ENCODE data around the gene PAX2.

Gene PAX2

DNA sequence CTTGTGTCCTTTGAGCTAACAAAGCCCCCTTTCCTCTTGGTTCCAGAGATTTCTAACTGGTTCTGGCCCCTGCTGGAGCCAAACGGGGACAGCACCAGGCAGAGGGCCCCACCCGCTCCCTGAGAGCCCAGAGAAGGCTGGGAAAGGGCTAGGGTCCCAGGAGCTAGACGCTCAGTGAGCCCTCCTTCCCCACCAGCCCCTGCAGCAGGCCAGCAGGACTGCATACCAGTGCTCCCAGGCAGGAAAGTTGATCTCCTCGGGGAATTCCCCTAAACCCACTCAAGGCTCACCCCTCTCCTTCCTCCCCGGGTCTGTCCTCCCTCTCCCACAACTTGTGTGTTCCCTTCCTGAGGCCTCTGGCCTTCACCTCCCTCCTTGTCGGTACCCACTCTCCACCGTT lies 47.7 kb downstream of the PAX2 start:
- no peak for DNase-seq

DNA sequence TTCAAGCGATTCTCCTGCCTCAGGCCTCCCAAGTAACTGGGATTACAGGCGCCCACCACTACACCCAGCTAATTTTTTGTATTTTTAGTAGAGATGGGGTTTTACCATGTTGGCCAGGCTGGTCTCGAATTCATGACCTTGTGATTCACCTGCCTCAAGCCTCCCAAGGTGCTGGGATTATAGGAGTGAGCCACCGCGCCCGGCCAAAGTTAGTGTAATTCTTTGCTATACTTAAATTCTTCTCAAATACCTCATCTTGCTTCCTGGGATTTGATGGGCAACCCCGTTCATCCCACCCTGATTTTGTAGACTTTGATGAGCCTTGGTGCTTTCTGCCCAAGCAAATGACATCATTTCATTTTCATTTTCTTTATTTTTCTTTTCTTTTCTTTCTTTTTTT lies 54.5 kb downstream of the PAX2 start:
- DNase-seq, result no peak

DNA sequence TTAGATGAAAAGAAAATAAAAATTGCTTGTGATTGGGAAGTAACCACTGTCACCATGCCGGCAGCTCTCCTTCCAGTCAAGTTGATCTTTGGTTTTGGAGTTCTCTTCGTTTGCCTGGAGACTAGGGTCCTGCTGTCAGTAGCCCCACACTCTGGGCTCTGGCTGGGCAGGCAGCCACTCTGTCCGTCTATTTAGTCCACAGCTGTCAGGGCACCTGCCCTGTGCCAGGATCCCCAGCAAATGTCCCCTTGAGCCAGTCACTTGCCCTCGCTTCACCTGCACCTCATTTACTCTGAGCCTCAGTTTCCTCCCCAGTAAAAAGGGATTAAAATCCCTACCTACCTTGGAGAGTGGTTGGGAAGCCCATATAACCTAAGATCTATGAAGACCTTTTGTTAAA lies 55.5 kb downstream of the PAX2 start:
- DNase-seq, result no peak

DNA sequence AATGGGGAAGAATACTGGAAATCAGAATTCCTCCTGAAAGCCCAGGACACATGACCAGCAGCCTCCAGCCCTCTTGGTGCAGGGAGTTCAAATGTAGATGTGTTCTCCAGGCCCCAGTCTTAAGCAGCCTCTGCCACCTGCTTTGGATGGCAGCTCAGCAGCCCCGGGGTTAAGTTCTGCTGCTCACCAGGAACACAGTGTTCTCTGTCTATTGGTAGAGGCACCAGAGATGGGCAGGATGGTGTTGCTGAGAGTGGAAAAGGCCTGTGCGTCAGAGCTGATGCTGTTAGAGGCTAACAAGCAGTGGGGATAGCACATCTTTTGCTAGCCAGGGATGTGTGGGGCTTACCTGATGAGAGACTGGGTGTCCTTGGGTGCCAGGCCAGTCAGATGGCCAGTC lies 56.8 kb downstream of the PAX2 start:
- DNase-seq, result no peak

DNA sequence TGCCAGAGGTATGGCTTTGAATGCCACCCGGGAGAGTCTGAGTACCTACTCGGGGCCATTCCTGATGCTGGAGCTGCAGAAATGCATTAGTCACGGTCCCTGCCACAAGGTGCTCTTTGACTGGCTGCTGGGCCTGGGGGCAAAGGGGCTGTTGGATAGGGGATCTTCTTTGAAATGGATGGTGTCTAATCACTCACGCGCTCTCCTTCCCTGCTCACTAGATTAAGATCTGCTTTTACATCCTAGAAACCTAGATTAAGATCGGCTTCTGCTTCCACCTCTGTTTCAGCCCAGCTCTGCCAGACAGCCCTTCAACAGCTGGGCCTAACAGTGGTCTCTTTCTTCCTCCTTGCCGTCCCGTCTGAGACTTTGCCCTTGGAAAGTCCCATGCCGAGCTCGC lies 57.2 kb downstream of the PAX2 start:
- DNase-seq, result no peak

DNA sequence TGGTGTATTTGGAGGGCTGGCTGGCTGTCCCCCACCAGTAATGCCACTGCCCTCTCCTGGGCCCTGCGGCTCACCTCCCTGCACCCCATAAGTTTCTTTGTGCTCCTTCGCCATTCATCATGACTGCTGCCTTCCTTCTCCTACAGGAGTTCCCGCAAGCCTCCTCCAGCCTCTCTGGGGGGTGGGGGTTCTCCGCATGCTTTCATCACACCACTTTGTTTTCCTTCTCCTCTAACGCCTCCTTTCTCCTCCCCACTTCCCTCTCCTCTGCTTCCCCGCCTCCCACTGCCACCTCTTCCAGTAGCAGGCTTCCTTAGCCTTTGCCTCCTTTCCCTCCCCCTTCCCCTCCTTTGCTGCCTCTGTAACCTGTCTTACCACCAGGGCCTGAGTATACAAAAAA lies 58.1 kb downstream of the PAX2 start:
- no peak for DNase-seq

DNA sequence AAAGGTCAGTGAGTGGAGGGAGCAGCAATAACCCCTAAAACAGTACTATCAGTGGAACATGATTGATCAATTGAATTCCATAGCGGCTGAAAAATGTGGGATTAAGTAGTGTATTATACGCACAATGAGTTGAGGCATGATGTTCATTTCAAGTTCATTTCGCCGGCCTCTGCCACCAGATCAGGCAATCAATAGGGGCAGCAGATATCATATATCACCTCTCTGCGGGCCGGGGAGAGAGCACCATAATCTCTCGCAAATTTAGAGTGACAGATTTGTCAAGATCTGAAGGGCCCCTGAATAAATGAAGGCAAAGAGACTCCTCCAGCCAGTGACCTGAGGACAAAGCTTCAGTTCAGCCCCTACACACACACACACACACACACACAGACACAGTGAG lies 58.5 kb downstream of the PAX2 start:
- no peak for DNase-seq

DNA sequence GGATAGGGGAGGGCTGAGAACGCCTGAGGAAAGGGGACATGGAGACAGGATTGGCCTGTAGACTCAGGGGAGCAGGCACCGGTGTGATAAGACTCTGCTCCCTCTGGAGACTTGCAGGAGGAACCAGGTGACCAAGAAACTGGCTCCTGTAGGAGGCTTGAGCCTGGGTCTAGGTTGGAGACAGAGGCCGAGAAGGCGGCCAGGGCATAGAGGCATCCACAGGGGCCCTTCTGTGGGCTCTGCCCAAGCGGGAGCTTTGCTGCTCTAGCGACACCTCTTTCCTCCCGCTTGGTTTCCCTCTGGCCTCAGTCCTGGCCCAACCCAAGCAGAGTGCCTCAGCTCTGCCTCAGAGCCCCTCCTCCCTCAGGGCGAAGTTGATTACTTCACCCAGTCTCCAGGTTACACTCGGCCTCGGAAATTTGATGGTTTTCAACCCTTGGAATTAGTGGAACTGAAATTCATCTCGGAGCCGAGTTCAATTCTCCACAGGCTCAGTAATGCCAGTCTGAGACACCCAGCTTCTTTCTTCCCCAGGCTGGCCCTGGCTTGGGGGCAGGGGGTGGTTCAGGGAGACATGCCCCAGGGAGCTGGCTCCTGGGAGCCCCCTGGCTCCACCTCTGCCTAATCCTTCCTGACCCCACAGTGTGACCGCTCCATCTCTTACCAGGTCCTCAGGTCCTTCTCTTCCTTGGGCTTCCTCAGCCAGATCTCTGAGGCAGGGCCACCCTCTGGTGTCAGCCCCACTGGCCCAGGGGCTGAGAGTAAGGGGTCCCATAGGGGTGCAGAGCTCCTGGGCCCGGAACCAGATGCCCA lies 60.4 kb downstream of the PAX2 start:
- no peak for DNase-seq

DNA sequence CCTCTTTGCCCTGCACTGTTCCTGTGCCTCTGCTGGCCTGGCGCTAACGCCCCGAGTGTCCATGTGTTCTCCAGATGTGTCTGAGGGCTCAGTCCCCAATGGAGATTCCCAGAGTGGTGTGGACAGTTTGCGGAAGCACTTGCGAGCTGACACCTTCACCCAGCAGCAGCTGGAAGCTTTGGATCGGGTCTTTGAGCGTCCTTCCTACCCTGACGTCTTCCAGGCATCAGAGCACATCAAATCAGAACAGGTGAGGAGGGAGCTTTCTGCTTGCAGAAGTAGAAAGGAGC lies 60.9 kb downstream of the PAX2 start:
- DNase-seq, result no peak

DNA sequence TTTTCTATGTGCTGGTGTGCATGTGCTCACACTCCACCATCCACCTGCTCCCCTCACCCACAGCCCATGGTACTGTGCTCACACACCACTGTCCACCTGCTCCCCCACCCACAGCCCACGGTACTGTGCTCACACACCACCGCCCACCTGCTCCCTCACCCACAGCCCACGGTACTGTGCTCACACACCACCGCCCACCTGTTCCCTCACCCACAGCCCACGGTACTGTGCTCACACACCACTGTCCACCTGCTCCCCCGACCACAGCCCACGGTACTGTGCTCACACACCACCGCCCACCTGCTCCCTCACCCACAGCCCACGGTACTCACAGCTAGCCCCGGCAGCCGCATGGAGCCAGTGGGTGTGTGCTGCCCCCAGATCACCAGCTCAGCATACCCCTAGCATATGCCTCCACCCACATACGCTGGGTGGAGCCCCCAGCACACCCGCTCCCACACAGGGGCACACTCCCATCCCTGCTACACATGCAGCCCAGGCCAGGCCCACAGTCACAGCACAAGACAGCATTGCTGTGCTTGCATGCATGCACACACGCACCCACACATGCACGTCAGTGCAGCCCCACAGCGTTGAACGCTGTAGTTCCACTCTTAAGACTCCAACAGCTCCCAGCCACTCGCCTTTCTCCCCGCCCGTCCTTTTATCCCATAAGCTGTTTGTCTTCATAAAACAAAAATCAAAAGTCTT lies 62.0 kb downstream of the PAX2 start:
- DNase-seq, result no peak

DNA sequence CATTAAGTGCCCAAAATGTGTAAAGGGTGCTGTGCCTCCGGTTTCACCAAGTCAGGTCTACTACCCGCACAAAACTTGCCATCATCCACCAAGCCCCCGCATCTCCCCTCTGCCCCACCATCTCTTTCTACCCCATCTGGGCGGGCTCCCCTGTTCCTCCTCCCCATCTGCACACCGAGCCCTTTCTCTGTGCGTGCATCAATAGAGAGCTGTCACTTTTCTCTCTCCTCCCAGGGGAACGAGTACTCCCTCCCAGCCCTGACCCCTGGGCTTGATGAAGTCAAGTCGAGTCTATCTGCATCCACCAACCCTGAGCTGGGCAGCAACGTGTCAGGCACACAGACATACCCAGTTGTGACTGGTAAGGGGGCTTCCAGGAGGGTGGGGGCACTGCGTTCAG lies 63.5 kb downstream of the PAX2 start:
- no peak for DNase-seq

DNA sequence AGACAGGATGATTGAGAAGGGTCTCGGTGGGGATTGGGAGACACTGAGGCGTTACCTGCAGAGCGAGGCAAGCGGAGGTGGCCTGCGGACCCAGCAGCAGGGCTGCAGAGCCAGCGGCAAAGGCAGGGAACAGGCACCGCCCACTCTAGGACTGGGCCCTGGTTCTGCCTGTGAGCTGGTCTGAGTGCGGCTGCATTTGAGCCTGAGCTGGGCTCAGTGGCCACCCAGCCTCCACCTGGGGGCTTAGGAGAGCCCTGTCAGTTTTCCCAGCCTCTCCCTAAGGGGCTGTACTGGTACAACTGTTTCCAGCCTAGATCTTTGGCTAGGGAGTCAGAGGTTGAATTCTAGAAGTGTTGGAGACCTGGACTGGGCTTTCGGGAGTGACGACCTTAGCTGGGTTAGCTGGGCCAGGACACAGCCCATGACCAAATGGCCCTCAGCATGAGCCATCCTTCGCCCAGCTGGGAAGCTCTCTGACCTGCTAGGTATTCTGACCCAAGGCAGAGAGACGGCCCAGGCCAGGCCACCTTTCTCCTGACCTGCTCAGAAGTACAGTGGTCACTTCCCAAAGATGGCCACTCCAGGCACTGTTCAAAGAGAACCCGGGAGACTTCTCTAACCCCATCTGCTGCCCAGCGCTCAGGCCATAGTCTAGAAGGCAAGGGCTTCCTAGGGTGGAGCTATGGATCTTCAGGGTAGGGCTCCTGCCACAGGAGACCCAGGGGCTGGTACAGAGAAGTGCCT lies 64.9 kb downstream of the PAX2 start:
- no peak for DNase-seq

DNA sequence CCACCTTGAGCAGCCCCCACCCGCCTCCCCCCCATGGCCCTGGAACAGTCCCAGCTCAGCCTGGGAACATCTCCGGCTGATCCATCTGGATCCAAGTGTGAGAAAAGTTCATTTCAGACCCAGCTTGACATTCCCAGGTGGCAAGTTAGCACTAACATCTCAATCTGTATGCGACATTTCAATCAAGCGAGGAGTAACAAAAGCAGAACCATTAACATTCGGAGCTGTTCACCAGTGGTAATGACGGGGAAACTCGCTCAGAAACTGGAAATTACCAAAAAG lies 65.4 kb downstream of the PAX2 start:
- no peak for DNase-seq

DNA sequence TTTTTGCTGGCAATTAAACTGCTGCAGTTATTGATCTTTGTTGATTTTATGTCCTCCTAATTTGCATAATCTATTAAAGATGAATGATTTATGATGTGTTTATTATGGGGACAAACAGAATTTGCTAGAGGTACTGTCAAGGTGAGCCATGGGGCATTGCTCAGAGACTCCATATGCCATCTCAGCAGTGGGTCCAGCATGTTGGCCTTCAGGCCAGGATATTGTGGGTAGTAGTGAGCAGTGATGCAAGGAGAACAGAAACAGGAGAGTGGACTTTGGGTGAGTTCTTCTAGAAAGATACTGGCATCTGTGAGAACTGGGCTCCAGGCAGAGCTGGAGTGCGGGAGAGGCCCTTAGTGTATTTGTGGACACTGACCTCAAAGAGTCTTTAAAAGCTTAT lies 65.9 kb downstream of the PAX2 start:
- no peak for DNase-seq

DNA sequence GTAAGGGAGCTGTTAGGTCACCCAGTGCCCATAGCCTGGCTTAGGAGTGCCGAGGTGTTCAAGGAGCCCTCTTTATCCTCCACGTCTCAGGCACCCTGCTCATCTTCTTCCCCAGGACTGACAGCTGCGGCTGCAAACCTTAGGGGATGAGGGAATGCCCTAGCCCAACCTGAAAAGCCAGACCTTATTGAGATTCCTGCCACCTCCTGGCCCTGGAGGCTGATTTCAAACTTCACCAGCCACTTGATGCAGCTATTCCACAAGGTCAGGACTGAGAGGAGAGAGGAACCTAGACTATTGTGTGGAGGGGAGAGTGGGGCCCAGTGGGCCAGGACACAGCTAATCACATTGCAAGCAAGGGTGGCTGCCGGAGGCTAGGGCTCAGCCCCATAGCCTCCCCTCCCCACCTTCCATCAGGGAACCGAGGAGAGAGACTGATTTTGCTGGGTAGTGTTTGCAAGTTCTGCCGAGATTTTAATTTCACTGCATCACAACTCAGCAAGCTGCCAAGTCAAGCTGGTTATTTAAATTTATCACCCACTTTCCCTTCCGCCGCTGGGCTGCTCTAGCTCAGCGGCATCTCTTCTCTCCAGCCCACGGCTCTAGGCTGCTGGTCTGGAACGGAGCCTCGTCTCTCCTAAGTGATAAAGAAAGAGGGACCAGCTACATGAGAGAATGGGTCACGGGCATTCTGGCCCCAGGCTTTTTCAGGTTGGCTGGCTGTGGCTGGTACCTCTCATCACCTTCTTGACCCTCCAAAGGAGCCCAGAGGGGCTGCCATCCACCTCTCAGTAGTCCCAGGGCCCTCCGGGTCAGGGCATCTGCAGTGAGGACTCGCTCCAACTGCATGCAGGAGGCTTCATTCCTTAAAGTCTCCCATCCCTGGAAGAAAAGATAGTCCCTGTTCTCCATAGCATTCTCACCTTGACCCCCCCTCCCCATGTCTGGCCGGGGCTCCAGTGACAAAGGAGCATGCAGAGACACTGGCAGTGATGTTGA lies 66.7 kb downstream of the PAX2 start:
- DNase-seq, result no peak

DNA sequence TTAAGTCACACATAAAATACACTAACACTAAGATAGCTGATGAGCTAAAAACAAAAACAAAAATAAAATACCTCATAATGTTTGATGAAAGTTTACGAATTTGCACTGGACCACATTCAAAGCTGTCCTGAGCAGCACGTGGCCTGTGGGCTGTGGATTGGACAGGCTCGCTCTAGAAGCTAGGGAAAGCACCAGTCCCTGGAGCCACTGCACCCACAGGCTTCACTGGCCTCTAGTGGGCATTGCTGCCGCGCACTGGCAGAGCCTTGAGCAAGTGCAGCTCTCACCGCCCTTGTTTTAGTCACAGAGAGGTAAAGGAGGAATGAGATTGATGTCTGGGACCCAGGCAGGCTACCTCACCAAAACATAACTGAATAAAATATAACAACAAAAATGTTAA lies 67.6 kb downstream of the PAX2 start:
- no peak for DNase-seq

DNA sequence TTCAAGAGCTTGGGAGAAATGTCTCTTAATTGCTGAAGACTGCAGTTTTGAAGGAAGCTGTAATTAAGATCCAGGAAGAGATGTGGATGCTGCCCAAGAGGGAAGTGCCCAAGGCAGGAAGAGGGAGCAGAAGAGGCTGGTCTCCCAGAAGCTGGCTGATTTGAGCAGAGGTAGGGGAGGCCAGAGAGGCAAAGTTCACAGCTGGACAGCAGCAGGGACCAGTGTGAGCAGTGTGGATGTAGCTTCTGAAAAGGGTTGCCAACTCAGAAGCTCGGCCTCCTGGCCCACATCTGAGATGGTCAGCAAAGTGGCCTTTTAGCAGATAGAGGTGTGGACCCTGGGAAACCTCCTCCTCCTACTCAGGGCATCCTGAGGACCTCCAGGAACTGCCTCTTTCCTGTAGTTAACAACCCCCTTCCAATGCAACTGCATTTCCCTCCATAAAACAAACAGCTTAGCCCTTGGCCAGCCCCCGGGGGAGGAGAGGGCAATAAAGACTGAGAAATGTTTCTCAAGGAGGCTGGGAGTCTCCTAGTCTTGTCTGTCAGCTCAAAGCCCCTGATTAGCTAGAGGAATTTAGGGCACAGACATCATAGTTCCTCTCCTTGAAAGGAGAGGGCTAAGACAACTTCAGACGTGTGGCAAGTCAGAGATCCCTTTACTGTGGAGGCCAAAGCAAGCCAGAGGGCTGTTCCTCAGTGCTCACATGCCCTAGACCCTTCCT lies 69.5 kb downstream of the PAX2 start:
- no peak for DNase-seq

DNA sequence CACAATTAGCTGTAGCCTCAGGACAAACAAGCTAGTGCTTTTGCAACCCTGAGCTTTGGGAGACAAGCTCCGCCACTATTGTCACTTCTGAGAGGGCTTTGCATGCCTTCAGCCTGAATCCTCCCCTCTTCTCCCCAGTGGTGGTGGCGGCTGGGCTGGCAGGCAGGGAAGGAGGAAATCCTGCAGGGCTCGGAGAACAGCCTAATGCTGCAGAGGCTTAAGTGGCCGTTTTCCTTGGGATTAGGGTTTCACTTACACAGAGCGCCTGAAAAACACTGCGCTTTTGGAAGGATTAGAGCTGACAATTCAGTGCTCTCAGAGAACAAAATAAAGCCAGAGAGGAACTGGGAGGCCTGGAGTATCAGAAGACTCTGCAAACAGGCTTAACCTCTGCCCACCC lies 71.3 kb downstream of the PAX2 start:
- DNase-seq, result no peak

DNA sequence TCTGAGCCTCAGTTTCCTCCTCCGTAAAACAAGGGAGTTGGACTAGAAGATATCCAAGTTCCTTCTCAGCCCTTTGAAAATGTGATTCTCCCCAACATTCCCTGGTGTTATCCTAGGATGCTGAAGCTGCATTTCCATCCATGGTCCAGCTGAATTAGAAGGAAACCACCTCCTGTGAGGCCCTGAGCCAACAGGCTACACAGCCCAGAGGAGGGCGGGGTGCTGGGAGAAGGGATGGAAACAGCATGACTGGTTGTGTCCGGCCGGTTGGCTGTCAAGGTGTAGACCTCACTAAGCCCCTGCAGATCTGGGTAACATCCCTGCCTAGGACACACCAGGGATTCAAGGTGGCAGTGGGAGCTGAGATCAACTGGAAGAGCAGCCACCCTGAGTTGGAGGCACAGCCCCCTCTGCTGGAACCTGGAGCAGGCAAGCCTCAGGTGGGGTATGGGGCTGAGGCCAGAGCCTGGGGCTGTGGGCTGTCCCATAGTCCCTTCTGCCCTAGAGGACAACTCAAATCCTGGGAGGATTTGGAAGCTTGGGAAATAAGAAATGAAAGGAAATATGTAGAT lies 72.0 kb downstream of the PAX2 start:
- DNase-seq, result no peak

DNA sequence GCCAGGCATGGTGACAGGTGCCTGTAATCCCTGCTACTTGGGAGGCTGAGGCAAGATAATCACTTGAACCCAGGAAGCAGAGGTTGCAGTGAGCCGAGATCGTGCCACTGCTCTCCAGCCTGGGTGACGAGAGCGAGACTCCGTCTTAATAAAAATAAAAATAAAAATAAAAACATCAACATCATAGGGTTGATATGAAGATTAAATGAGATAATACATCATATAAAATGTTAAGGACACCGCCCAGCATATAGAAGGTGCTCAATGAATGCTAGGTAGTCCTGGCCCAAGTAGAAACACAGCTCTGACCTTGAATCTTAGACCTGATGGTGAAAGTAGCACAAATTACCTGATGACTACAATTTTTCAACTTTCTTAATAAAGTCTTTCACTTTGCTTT lies 74.0 kb downstream of the PAX2 start:
- DNase-seq, result no peak

DNA sequence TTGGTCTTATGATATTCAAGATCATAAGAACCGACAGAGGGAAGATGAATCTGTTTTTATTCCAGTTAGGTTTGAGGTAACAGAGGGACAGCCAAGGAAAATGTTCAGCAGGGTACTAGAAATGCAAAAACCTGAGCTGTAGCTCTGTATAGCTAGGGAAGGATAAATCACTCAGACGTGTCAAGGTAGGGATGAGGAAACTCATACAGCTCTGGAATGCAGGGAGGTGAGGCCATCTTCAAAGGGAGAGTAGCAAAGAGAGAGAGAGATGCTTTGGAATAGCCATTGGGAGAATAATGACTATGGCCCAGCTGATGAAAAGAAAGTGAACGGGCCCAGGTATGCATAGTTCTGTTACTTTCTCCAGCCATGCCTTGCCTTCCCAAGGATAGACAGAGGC lies 77.8 kb downstream of the PAX2 start:
- no peak for DNase-seq

DNA sequence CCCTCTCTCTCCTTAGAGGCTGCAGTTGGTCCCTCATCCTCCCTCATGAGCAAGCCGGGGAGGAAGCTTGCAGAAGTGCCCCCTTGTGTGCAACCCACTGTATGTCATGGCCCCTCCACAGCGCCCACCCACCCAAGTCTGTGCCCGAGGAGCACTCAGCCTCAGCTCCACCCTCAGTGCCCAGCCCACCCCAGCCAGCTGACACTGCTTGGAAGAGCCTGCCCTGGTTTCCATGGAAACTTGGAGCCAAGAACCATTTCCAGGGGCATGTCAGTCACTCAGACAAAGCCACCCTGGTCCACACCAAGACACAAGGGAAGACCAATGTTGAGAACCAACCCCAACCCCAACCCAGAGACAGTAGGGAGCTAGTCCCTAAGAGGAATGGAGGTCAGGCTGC lies 79.5 kb downstream of the PAX2 start:
- no peak for DNase-seq
